CD14-positive monocyte (primary cell): Measurements from ENCODE around the gene UNC93B1. TPM values are rescaled to one million over a fixed set of nuclear protein-coding genes. Genes with fewer than 3 reads are reported as not detected.
"Not testable (repeated sequence)": the region's sequence is repeated elsewhere in the genome, so short reads cannot be mapped to it uniquely, and the experiment has no call there.

Experiments
- DNase-seq, 3 donors: peaks; one replicate each; pipeline ENCODE4 v3.0.0-alpha.2; 2011 to 2022
- H2AFZ ChIP-seq: 2 replicates; pipeline ENCODE4 v1.6.0; 2012; ENCODE audit warnings: mild to moderate bottlenecking, low read depth, low read length, inconsistent platforms; ENCODE audit not compliant: insufficient read depth, poor library complexity, severe bottlenecking
- H3K27ac ChIP-seq, 2 donors: 1 replicate in 1 of 2; 2 replicates in 1 of 2; pipeline ENCODE4 v1.5.1; 2012 to 2013; ENCODE audit warnings: low read length in 2 of 2, control low read depth in 1 of 2, inconsistent platforms in 1 of 2, low read depth in 1 of 2, mild to moderate bottlenecking in 1 of 2
- H3K27me3 ChIP-seq, 2 donors: one replicate each; pipeline versions ENCODE4 v1.6.0 to v1.6.1; 2011 to 2013; ENCODE audit warnings: low read length in 2 of 2; ENCODE audit not compliant: control insufficient read depth in 2 of 2, insufficient read depth in 2 of 2
- H3K36me3 ChIP-seq, 2 donors: replicated peaks in 1 of 2; 1 replicate in 1 of 2; 2 replicates in 1 of 2; pipeline versions ENCODE4 v1.5.1 to v1.6.1; 2012 to 2013; ENCODE audit warnings: low read length in 2 of 2, control low read depth in 1 of 2, inconsistent platforms in 1 of 2, mild to moderate bottlenecking in 1 of 2; ENCODE audit not compliant: insufficient read depth in 2 of 2, control insufficient read depth in 1 of 2
- H3K4me1 ChIP-seq, 2 donors: 1 replicate in 1 of 2; 2 replicates in 1 of 2; pipeline versions ENCODE4 v1.5.1 to v1.6.1; 2012 to 2013; ENCODE audit warnings: low read length in 2 of 2, control low read depth in 1 of 2, inconsistent platforms in 1 of 2, mild to moderate bottlenecking in 1 of 2, moderate library complexity in 1 of 2; ENCODE audit not compliant: insufficient read depth in 2 of 2, control insufficient read depth in 1 of 2
- H3K4me2 ChIP-seq: replicated peaks from 2 replicates; pipeline ENCODE3; 2012; ENCODE audit warnings: low read length, moderate library complexity, mild to moderate bottlenecking; ENCODE audit not compliant: poor library complexity, severe bottlenecking; ENCODE audit errors: extremely low read depth
- H3K4me3 ChIP-seq, 3 experiments: fragments of 200-600 bp in 1 of 3; sonication (generic) in 1 of 3; replicated peaks in 1 of 3; 1 replicate in 2 of 3; 2 replicates in 1 of 3; pipeline ENCODE4 v1.5.1; 2011 to 2013; ENCODE audit warnings: low read length in 3 of 3, mild to moderate bottlenecking in 3 of 3, control low read depth in 2 of 3, low read depth in 2 of 3, inconsistent platforms in 1 of 3, moderate library complexity in 1 of 3
- H3K79me2 ChIP-seq: 2 replicates; pipeline ENCODE4 v1.6.0; 2012; ENCODE audit warnings: mild to moderate bottlenecking, control low read depth, inconsistent platforms, low read length, moderate library complexity; ENCODE audit not compliant: insufficient read depth
- H3K9ac ChIP-seq: 2 replicates; pipeline ENCODE4 v1.6.0; 2017; ENCODE audit warnings: low read length, mild to moderate bottlenecking; ENCODE audit not compliant: insufficient read depth, poor library complexity, severe bottlenecking
- H3K9me3 ChIP-seq, 2 donors: replicated peaks in 1 of 2; 1 replicate in 1 of 2; 2 replicates in 1 of 2; pipeline versions ENCODE4 v1.5.1 to v1.6.1; 2012 to 2013; ENCODE audit warnings: low read length in 2 of 2, control low read depth in 1 of 2; ENCODE audit not compliant: control insufficient read depth in 1 of 2, insufficient read depth in 1 of 2
- H4K20me1 ChIP-seq: 2 replicates; pipeline ENCODE4 v1.6.0; 2012; ENCODE audit warnings: mild to moderate bottlenecking, low read length, control low read depth, moderate library complexity; ENCODE audit not compliant: insufficient read depth
- H3K27ac Mint-ChIP-seq, 7 donors: one replicate each; pipeline ENCODE4 v1.8.0; 2020; ENCODE audit warnings: mild to moderate bottlenecking in 7 of 7, mixed read lengths in 7 of 7, moderate library complexity in 6 of 7, inconsistent platforms in 2 of 7
- H3K27me3 Mint-ChIP-seq, 3 donors: one replicate each; pipeline ENCODE4 v1.8.0; 2021 to 2022; ENCODE audit warnings: low read depth in 3 of 3, mild to moderate bottlenecking in 3 of 3, mixed read lengths in 3 of 3, moderate library complexity in 3 of 3, inconsistent platforms in 1 of 3
- H3K36me3 Mint-ChIP-seq, 2 donors: one replicate each; pipeline ENCODE4 v1.8.0; 2020; ENCODE audit warnings: mixed read lengths in 2 of 2, inconsistent platforms in 1 of 2, mild to moderate bottlenecking in 1 of 2
- H3K4me1 Mint-ChIP-seq: one replicate; pipeline ENCODE4 v1.8.0; 2020; ENCODE audit warnings: mild to moderate bottlenecking, mixed read lengths
- H3K4me3 Mint-ChIP-seq, 2 donors: one replicate each; pipeline ENCODE4 v1.8.0; 2020; ENCODE audit warnings: mild to moderate bottlenecking in 2 of 2, mixed read lengths in 2 of 2, moderate library complexity in 1 of 2
- H3K9me3 Mint-ChIP-seq, 7 donors: one replicate each; pipeline ENCODE4 v1.8.0; 2020 to 2022; ENCODE audit warnings: mixed read lengths in 7 of 7, mild to moderate bottlenecking in 6 of 7, moderate library complexity in 6 of 7, inconsistent platforms in 2 of 7
- WGBS: methylation state at CpG from one replicate; pipeline ENCODE4 v1.1.5; 2013; ENCODE audit warnings: missing lambda C conversion rate; ENCODE audit not compliant: insufficient coverage; 5-methylcytosine and 5-hydroxymethylcytosine counted together
- intact Hi-C, 2 donors: fragments of 100-400 bp; cut with micrococcal nuclease; formaldehyde crosslinking; loops; one replicate each; pipeline versions ENCODE4 v1.15.0 to v1.15.1; 2023
- polyA plus RNA-seq, 3 donors: library from polyadenylated mRNA; depleted of rRNA in 1 of 3; unstranded in 2 of 3; stranded (reverse) in 1 of 3; fragments of 300-500 nt in 2 of 3; fragments of >200 nt in 1 of 3; fragmentation: Illumina TruSeq in 2 of 3; gene quantifications; 1 replicate in 2 of 3; 2 replicates in 1 of 3; pipeline ENCODE4 v1.2.3, GENCODE V29; 2012 to 2021
- TF ChIP-seq, protein P1 (sequence below): fragments of 200-600 bp; IDR thresholded peaks from one replicate; pipeline ENCODE4 v1.8.0; 2022; ENCODE audit warnings: antibody characterized with exemption, mild to moderate bottlenecking

Gene UNC93B1
- polyA plus RNA-seq, 3 donors: 185 to 301 (median 220) TPM

DNA sequence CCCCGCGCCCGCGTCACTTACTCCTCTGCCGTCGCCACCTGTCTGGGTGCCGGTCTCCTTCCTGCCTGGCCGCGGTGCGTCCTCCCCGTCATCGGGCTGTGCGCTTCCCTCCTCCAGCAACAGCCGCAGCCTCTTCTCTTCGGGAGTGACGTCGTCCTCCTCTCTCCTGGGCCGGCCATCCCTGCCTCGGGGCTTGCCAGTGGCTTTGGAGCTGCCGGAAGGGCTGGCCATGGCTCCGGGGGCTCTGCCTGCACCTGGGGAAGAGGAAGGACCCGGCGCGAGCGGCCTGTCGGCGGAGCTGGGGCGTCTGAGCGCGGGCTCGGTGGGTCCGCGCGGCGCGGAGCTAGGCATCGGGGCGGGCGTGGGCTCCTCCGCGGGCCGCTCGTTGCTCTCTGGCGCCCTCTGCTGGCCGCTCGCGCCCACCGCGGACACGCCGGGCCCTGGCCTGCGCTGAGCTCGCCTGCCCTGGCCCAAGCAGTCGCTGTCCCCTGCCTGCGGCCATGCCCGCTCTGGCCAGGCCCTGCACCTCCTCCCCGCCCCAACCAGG is 48.4 kb downstream of the UNC93B1 start:
- H3K9ac ChIP-seq: peak overlapping the region; percentile 53
- peaks cover 40 to 70% (median 69%) of the 10 kb centered on the region in 3 donors for H3K27me3 Mint-ChIP-seq
- H3K4me3 ChIP-seq: peak overlapping the region; percentile 34 to 71 (median 36)
- H3K27ac ChIP-seq, H3K36me3 Mint-ChIP-seq, H3K9me3 ChIP-seq, H3K36me3 ChIP-seq, H3K9me3 Mint-ChIP-seq, H3K4me1 ChIP-seq, H4K20me1 ChIP-seq, H3K79me2 ChIP-seq, intact Hi-C loops: not testable (repeated sequence)
- peak overlapping the region; percentile 61 for H3K4me2 ChIP-seq
- under 1% methylated on average over 56 of the region's 57 CpGs for WGBS
- H3K4me1 Mint-ChIP-seq: peaks cover 10% of the 10 kb centered on the region
- H3K4me3 Mint-ChIP-seq: peak overlapping the region; percentile 77 to 96
- TF ChIP-seq, protein P1, sequence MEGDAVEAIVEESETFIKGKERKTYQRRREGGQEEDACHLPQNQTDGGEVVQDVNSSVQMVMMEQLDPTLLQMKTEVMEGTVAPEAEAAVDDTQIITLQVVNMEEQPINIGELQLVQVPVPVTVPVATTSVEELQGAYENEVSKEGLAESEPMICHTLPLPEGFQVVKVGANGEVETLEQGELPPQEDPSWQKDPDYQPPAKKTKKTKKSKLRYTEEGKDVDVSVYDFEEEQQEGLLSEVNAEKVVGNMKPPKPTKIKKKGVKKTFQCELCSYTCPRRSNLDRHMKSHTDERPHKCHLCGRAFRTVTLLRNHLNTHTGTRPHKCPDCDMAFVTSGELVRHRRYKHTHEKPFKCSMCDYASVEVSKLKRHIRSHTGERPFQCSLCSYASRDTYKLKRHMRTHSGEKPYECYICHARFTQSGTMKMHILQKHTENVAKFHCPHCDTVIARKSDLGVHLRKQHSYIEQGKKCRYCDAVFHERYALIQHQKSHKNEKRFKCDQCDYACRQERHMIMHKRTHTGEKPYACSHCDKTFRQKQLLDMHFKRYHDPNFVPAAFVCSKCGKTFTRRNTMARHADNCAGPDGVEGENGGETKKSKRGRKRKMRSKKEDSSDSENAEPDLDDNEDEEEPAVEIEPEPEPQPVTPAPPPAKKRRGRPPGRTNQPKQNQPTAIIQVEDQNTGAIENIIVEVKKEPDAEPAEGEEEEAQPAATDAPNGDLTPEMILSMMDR: peak; percentile 80
- peak; percentile 55 to 71 (median 63) for DNase-seq
- H3K27ac Mint-ChIP-seq: peak overlapping the region in 3 of 7 donors; percentile 43 to 66 (median 46)
- H3K27me3 ChIP-seq: peaks cover 0 to 26% of the 10 kb centered on the region in 2 donors
- H2AFZ ChIP-seq: peak overlapping the region; percentile 80

DNA sequence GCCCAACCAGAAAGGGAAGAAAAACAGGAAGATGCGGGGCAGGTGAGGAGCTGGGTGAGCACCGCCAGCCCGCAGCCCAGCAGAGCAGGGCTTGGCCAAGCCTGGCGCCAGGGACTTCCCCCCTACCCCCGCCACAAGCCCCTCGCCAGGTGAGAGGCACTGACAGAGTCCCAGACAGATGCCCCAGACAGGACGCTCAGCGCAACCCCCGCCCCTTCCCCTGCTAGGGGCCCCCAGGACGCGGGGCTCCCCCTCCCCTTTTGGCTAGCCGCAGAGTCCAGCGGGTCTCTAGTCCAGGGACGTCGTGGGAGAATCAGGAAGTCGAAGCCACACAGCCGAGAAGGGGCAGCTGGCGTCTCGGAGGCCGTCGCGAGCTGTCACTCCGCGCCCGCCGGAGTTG is 48.9 kb downstream of the UNC93B1 start:
- DNase-seq: peak in 2 of 3 donors; percentile 2 to 8
- peak overlapping the region; percentile 61 for H3K4me2 ChIP-seq
- 1% methylated on average over 14 of the region's 26 CpGs for WGBS

DNA sequence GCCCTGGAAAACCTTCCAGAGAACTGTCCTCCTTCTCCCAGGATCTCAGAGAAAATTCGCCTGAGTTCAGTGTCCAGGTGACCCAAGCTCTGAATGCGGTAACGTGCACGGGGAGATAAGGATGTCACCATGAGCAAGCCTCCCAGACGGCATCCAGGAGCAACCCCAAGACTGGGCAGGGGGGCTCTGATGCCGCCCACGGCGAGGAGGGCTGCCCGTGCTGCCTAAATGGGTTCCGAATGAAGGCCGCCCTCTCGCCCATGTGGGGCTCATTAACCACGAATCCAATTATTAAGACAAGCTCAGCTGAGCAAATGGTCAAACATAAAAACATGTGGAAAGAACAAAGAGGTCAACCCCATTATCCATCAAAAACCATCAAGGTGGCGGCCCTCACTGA is 49.6 kb downstream of the UNC93B1 start:
- peaks cover 0 to 26% of the 10 kb centered on the region in 2 donors for H3K27me3 ChIP-seq
- H3K27ac Mint-ChIP-seq, H3K79me2 ChIP-seq, H3K9me3 Mint-ChIP-seq, H3K9ac ChIP-seq, H3K9me3 ChIP-seq, H3K4me1 ChIP-seq, H2AFZ ChIP-seq, H4K20me1 ChIP-seq, H3K36me3 ChIP-seq, H3K4me3 ChIP-seq, H3K27ac ChIP-seq, H3K36me3 Mint-ChIP-seq, DNase-seq, H3K4me2 ChIP-seq, intact Hi-C loops: not testable (repeated sequence)
- H3K4me3 Mint-ChIP-seq: peak overlapping the region; percentile 9 to 82
- 96% methylated on average over 4 of the region's 14 CpGs for WGBS
- H3K4me1 Mint-ChIP-seq: peaks cover 10% of the 10 kb centered on the region
- H3K27me3 Mint-ChIP-seq: peaks cover 35 to 62% (median 60%) of the 10 kb centered on the region in 3 donors

More for the DNA sequence above, 48.9 kb downstream of the UNC93B1 start:
- H3K27ac Mint-ChIP-seq: peak overlapping the region in 2 of 7 donors; percentile 43 to 46
- H2AFZ ChIP-seq: peak overlapping the region; percentile 80
- peak overlapping the region; percentile 77 to 82 for H3K4me3 Mint-ChIP-seq
- intact Hi-C loops, H3K27ac ChIP-seq, H3K9me3 ChIP-seq, H3K9me3 Mint-ChIP-seq, H3K36me3 ChIP-seq, H3K36me3 Mint-ChIP-seq, H4K20me1 ChIP-seq, H3K79me2 ChIP-seq, H3K4me1 ChIP-seq: not testable (repeated sequence)
- H3K9ac ChIP-seq: peak overlapping the region; percentile 53
- H3K27me3 Mint-ChIP-seq: peaks cover 39 to 68% (median 66%) of the 10 kb centered on the region in 3 donors
- peaks cover 10% of the 10 kb centered on the region for H3K4me1 Mint-ChIP-seq
- peaks cover 0 to 26% of the 10 kb centered on the region in 2 donors for H3K27me3 ChIP-seq
- peak overlapping the region in 1 of 3 experiments; percentile 71 for H3K4me3 ChIP-seq

DNA sequence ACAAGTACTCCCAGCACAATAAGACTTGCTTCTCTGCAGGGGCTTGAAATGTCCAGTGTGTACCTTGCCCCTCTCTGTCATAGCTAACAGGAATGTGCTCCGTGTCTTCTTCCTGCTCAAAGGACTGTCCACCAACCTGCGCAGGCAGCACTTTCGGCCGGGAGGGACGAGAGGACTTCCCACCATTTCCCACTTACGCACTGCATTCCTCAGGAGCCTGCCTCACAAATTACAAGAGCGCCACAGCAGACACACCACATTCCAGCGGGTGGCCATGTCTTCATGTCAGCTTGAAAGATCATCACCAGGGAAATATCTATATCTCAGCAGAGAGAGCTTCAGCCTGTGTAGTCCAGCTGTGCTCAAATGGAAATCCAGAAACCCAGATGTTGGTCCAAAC is 53.2 kb downstream of the UNC93B1 start:
- H3K4me3 ChIP-seq, H3K4me1 Mint-ChIP-seq, H4K20me1 ChIP-seq, H3K4me3 Mint-ChIP-seq, H2AFZ ChIP-seq, H3K4me2 ChIP-seq, H3K9me3 ChIP-seq, intact Hi-C loops, H3K9me3 Mint-ChIP-seq, H3K27ac Mint-ChIP-seq, H3K79me2 ChIP-seq, DNase-seq, H3K36me3 ChIP-seq, H3K27ac ChIP-seq, H3K36me3 Mint-ChIP-seq, H3K9ac ChIP-seq, H3K4me1 ChIP-seq: not testable (repeated sequence)
- WGBS: 90% methylated on average over 2 of the region's 8 CpGs
- H3K27me3 ChIP-seq: peaks cover 0 to 10% of the 10 kb centered on the region in 2 donors
- peaks cover 29 to 42% (median 34%) of the 10 kb centered on the region in 3 donors for H3K27me3 Mint-ChIP-seq
